Measurements from ENCODE around the gene LRBA. TPM values are rescaled to one million over a fixed set of nuclear protein-coding genes. Genes with fewer than 3 reads are reported as not detected.

The LRBA gene
- total and polyA plus RNA-seq, 2 donors (not counting 3 experiments of a cell fraction or from before 2014, with no cell fraction given): 18.0 to 35.1 TPM

- no peaks in the 10 kb centered on the region for H4K20me1 ChIP-seq (replicated peaks; ENCODE audit: control insufficient read depth, extremely low read depth, insufficient read depth, low read length)
- no peaks in the 10 kb centered on the region for H3K9me1 ChIP-seq (replicated peaks; ENCODE audit: control insufficient read depth, extremely low read depth, insufficient read depth, low read length)
- no peaks in the 10 kb centered on the region for H3K9me3 ChIP-seq (replicated peaks; ENCODE audit: control insufficient read depth, insufficient read depth, low read length)
- dilution Hi-C loops (cut with MboI; ENCODE audit: extremely low pct_ligation_motif_present, low sequenced_read_pairs) (no loop called here), intact Hi-C loops (cut with micrococcal nuclease) (no loop called here)
- H3K27me3 ChIP-seq (ENCODE audit: control insufficient read depth in 2 of 2, insufficient read depth in 2 of 2, low read length in 2 of 2): no peaks in the 10 kb centered on the region
- H3K4me3 ChIP-seq (replicated peaks in 1 of 3; ENCODE audit: insufficient read depth in 1 of 3, low read depth in 1 of 3, low read length in 3 of 3): no peak overlapping the region
- H2AFZ ChIP-seq (ENCODE audit: low read depth, low read length): no peak overlapping the region
- BruUV-seq (replicated peaks): no TSS peak
- H3K79me2 ChIP-seq (ENCODE audit: control insufficient read depth, insufficient read depth, low read length): no peaks in the 10 kb centered on the region
- no peaks in the 10 kb centered on the region for H3K36me3 ChIP-seq (ENCODE audit: control insufficient read depth in 2 of 2, extremely low read depth in 1 of 2, insufficient read depth in 2 of 2, low read length in 2 of 2)
- no peak for TF ChIP-seq FOS (IDR thresholded peaks at IDR 0.05; ENCODE audit: borderline replicate concordance, insufficient read depth, low read length)
- TF ChIP-seq CTCF (IDR thresholded peaks at IDR 0.05; ENCODE audit: extremely low read depth in 1 of 2, insufficient read depth in 1 of 2, low read depth in 1 of 2, low read length in 2 of 2): no peak
- no peak for TF ChIP-seq POLR2A (IDR thresholded peaks at IDR 0.05; ENCODE audit: low read depth, low read length)
- no peak for TF ChIP-seq MAX (IDR thresholded peaks at IDR 0.05; ENCODE audit: insufficient read depth, insufficient read length)
- ChIA-PET POLR2A (no interaction called here), CTCF (no interaction called here)
- DNase-seq (ENCODE audit: low read depth, low spot score): no peak
- no peak overlapping the region for H3K4me2 ChIP-seq (ENCODE audit: insufficient read depth, low read length)
- H3K27ac ChIP-seq (ENCODE audit: insufficient read depth, low read depth, low read length): no peak overlapping the region
- H3K9ac ChIP-seq (replicated peaks; ENCODE audit: extremely low read depth, insufficient read depth, low read length): no peak overlapping the region
- FAIRE-seq: no peak
- H3K4me1 ChIP-seq (ENCODE audit: control insufficient read depth, extremely low read depth, insufficient read depth, low read length): no peaks in the 10 kb centered on the region
Measured at GRCh38 chr4:150332961-150333360, 682.1 kb downstream of the LRBA start.

GRCh38 chr4:150332086-150332485 lies 683.0 kb downstream of the LRBA start:
- CTCF ChIA-PET: interaction anchor here (1.0 kb wide), 1 partner anchor 9 kb away, joined by 3 read pairs; no protein-coding TSS in a partner anchor

More at GRCh38 chr4:150332086-150332485, 683.0 kb downstream of the LRBA start:
- Histone ChIP-seq H3K36me3 (ENCODE audit: control insufficient read depth in 2 of 2, extremely low read depth in 1 of 2, insufficient read depth in 2 of 2, low read length in 2 of 2) (no peaks in the 10 kb centered on the region), H3K27ac (ENCODE audit: insufficient read depth, low read depth, low read length) (no peak overlapping the region), H3K9ac (replicated peaks; ENCODE audit: extremely low read depth, insufficient read depth, low read length) (no peak overlapping the region), H4K20me1 (replicated peaks; ENCODE audit: control insufficient read depth, extremely low read depth, insufficient read depth, low read length) (no peaks in the 10 kb centered on the region), H3K4me1 (ENCODE audit: control insufficient read depth, extremely low read depth, insufficient read depth, low read length) (no peaks in the 10 kb centered on the region), H2AFZ (ENCODE audit: low read depth, low read length) (no peak overlapping the region), H3K9me3 (replicated peaks; ENCODE audit: control insufficient read depth, insufficient read depth, low read length) (no peaks in the 10 kb centered on the region), H3K27me3 (ENCODE audit: control insufficient read depth in 2 of 2, insufficient read depth in 2 of 2, low read length in 2 of 2) (no peaks in the 10 kb centered on the region), H3K79me2 (ENCODE audit: control insufficient read depth, insufficient read depth, low read length) (no peaks in the 10 kb centered on the region), H3K4me2 (ENCODE audit: insufficient read depth, low read length) (no peak overlapping the region), H3K4me3 (replicated peaks in 1 of 3; ENCODE audit: insufficient read depth in 1 of 3, low read depth in 1 of 3, low read length in 3 of 3) (no peak overlapping the region), H3K9me1 (replicated peaks; ENCODE audit: control insufficient read depth, extremely low read depth, insufficient read depth, low read length) (no peaks in the 10 kb centered on the region)
- no TSS peak for BruUV-seq (replicated peaks)
- DNase-seq (ENCODE audit: low read depth, low spot score) (no peak), FAIRE-seq (no peak)
- TF ChIP-seq POLR2A (IDR thresholded peaks at IDR 0.05; ENCODE audit: low read depth, low read length): no peak
- no peak for TF ChIP-seq JUN (IDR thresholded peaks at IDR 0.05; ENCODE audit: borderline replicate concordance, insufficient read depth, insufficient read length, low read depth)
- no peak for TF ChIP-seq MAX (IDR thresholded peaks at IDR 0.05; ENCODE audit: insufficient read depth, insufficient read length)
- TF ChIP-seq POLR2AphosphoS5 (IDR thresholded peaks at IDR 0.05; ENCODE audit: insufficient read depth, low read depth, low read length): no peak
- TF ChIP-seq MYC (IDR thresholded peaks at IDR 0.05; ENCODE audit: low read depth, low read length): no peak
- no peak for TF ChIP-seq FOS (IDR thresholded peaks at IDR 0.05; ENCODE audit: borderline replicate concordance, insufficient read depth, low read length)
- no peak for TF ChIP-seq GATA2 (IDR thresholded peaks at IDR 0.05; ENCODE audit: insufficient read depth, insufficient read length, low read depth, low read length)
- no peak for TF ChIP-seq EZH2 (IDR thresholded peaks at IDR 0.05; ENCODE audit: borderline replicate concordance, low read depth, low read length, severe bottlenecking)
- no peak for TF ChIP-seq CTCF (IDR thresholded peaks at IDR 0.05; ENCODE audit: extremely low read depth in 1 of 2, insufficient read depth in 1 of 2, low read depth in 1 of 2, low read length in 2 of 2)
- POLR2A ChIA-PET: no interaction called here
- intact Hi-C loops (cut with micrococcal nuclease) (no loop called here), dilution Hi-C loops (cut with MboI; ENCODE audit: extremely low pct_ligation_motif_present, low sequenced_read_pairs) (no loop called here)
